ENCODE results near the gene CCR5AS.

CCR5AS gene

GRCh38 chr3:46368569-46368968, 38.3 kb downstream of the CCR5AS start:
- ATAC-seq (peak; percentile 58), DNase-seq (peak; percentile 52 to 64)
- intact Hi-C loops (cut with DNase I, micrococcal nuclease), result no loop called here

DNA sequence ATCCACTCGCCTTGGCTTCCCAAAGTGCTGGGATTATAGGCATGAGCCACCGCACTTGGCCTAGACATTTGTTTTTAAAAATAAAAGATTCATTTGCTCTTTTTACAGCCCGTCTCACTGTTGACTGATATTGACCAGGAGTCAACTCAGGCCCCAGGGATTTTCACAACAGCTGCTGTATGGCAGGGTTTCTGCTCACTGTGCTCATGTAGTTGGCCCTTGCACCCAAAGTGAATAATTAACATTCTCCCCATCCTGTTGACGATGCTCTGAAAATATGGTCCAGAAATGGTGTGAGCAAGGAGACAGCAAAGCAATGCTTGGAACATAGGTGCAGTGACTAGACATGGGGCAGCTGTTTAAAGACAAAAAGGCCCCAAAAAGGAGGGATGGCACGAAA, 39.1 kb downstream of the CCR5AS start:
- intact Hi-C loops (cut with DNase I, micrococcal nuclease), result no loop called here
- DNase-seq (no peak), ATAC-seq (no peak)

GRCh38 chr3:46365737-46366524, 40.9 kb downstream of the CCR5AS start:
- intact Hi-C loops (cut with DNase I, micrococcal nuclease), result no loop called here
- no peak for ATAC-seq
- DNase-seq, result no peak

DNA sequence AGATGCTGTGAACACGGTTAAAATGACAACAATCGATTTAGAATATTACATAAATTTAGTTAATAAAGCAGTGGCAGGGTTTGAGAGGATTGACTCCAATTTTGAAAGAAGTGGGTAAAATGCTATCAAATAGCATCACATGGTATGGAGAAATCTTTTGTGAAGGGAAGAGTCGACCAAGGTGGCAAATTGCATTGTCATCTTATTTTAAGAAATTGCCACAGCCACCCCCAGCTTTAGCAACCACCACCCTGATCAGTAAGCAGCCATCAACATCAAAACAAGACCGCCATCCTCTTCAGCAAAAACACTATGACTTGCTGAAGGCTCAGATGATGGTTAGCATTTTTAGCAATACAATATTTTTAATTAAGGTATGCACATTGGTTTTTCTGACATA, 41.8 kb downstream of the CCR5AS start:
- DNase-seq (no peak), ATAC-seq (no peak)
- intact Hi-C loops (cut with DNase I, micrococcal nuclease), result no loop called here

DNA sequence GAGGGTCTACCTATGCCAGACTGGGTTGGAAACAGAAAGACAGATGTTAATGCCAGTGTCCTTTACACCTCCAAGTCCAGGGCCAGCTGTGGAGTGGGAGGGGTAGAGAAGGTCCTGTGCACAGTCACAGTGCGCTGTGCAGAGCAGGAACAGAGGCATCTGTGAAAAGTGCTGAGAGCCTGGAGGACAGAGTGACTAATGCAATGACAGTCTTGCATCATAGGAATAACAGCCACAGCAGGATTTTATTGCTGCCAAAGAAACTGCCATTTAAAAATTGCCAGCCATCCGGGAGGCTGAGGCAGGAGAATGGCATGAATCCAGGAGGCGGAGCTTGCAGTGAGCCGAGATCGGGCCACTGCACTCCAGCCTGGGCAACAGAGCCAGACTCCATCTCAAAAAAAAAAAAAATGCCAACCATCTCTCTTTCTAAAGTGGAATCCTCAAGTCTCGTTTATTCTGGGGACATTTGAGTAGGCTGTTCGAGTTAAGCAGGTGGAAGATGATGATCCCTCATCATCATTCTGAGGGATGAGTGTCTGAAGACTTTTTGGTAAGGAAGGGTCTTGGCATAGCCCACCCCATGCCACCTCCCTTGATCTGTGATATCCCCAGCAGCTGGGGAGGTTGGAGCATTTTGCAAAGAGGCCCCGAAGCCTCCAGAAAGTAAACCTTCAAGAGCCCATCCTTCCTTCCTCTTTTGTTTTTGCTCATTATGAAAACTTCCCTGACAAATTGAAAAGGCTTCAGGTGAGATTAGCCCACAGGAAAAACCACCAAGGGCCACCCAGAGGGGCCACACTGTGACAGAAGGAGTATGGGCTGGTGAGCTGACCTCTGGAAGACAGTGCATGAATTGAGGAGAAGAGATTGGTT, 45.2 kb downstream of the CCR5AS start:
- peak in 1 of 2 donors; percentile 43 for DNase-seq

GRCh38 chr3:46360907-46361306, 46.0 kb downstream of the CCR5AS start:
- no peak for ATAC-seq
- intact Hi-C loops (cut with DNase I, micrococcal nuclease), result no loop called here
- no peak for DNase-seq

More for the DNA sequence above, 45.2 kb downstream of the CCR5AS start:
- ATAC-seq, result peak; percentile 55
- intact Hi-C loops (cut with DNase I, micrococcal nuclease), result no loop called here

DNA sequence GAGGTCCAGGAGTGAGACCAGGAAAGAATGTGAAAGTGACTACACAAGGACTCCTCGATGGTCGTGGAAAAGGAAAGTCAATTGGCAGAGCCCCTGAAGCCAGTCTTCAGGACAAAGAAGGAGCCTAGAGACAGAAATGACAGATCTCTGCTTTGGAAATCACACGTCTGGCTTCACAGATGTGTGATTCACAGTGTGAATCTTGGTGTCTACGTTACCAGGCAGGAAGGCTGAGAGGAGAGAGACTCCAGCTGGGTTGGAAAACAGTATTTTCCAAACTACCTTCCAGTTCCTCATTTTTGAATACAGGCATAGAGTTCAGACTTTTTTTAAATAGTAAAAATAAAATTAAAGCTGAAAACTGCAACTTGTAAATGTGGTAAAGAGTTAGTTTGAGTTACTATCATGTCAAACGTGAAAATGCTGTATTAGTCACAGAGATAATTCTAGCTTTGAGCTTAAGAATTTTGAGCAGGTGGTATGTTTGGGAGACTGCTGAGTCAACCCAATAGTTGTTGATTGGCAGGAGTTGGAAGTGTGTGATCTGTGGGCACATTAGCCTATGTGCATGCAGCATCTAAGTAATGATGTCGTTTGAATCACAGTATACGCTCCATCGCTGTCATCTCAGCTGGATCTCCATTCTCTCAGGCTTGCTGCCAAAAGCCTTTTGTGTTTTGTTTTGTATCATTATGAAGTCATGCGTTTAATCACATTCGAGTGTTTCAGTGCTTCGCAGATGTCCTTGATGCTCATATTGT, 47.0 kb downstream of the CCR5AS start:
- no peak for ATAC-seq
- DNase-seq, result no peak
- intact Hi-C loops (cut with DNase I, micrococcal nuclease), result no loop called here

DNA sequence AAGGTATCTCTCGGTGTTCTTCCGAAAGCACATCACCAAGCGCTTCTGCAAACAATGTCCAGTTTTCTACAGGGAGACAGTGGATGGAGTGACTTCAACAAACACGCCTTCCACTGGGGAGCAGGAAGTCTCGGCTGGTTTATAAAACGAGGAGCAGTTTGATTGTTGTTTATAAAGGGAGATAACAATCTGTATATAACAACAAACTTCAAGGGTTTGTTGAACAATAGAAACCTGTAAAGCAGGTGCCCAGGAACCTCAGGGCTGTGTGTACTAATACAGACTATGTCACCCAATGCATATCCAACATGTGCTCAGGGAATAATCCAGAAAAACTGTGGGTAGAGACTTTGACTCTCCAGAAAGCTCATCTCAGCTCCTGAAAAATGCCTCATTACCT, 48.4 kb downstream of the CCR5AS start:
- intact Hi-C loops (cut with DNase I, micrococcal nuclease), result no loop called here
- DNase-seq (no peak), ATAC-seq (no peak)

DNA sequence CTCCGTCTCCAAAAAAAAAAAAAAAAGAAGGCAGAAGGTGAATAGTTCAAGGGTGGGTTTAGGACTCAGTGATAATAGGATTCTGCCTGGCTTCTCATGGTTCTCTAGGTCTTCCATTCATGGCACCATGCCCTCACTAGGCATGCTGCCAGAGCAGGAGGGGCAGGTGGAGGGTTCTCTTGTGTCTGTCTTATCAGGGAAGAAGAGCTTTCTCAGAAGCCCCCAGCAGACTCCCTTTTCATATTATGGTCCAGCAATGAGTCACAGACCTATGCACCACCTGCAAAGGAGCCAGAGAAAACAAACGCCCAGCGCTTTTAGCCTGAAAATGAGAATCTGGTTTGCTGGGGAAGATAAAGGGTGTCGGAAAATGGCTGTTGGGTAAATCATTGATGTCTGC, 50.0 kb downstream of the CCR5AS start:
- DNase-seq, result no peak
- ATAC-seq, result no peak
- intact Hi-C loops (cut with DNase I, micrococcal nuclease), result no loop called here

DNA sequence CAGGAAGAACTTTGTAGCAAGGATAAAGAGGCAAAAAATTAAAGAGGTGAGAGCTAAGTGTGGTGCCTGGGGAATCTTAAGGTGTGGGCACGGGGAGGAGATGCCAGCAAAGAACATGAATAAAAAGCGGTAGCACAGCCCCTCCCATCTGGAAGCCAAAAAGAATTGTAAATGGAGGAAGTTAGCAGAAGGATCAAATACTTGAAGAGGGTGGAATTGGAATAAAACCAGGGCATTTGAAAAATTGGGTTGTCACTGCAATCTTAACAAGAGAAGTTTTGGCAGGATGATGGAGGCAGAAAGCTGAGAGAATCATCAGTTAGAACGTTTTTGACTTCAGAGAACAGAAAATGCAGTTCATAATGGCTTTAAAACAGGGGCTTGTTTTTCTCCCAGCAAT, 50.6 kb downstream of the CCR5AS start:
- intact Hi-C loops (cut with DNase I, micrococcal nuclease), result no loop called here
- no peak for DNase-seq
- no peak for ATAC-seq

DNA sequence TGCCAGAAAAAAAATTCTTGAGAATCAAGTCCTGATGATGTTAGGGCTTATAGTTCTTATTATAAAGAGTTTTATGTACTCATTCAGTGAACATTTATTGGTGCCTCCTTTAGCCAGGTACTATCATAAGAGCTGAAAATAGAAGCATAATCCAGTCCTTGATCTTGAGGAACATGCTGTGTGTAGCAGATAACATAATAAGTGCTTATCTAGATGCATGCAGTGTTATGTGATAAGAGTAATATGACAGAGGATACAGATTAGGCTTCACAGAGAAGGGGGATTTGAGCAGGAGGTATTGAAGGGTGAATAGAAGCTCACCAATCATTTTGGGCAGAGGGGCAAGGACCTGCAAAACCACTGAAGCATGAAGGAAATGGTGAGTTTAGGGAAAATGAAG, 51.9 kb downstream of the CCR5AS start:
- no peak for DNase-seq
- intact Hi-C loops (cut with DNase I, micrococcal nuclease), result no loop called here
- no peak for ATAC-seq

- DNase-seq, result no peak
- intact Hi-C loops (cut with DNase I, micrococcal nuclease), result no loop called here
- no peak for ATAC-seq
Observed at GRCh38 chr3:46354478-46354877, 52.4 kb downstream of the CCR5AS start.

- ATAC-seq, result no peak
- intact Hi-C loops (cut with DNase I, micrococcal nuclease), result no loop called here
- DNase-seq, result no peak
Observed at GRCh38 chr3:46353647-46354410, 53.0 kb downstream of the CCR5AS start, which contains the start of gene CCR2. Gene CCR2 (plus strand): TSS chr3:46354111. CDS start chr3:46357528, 3,417 bp downstream.

GRCh38 chr3:46353090-46353489, 53.8 kb downstream of the CCR5AS start:
- ATAC-seq (no peak), DNase-seq (no peak)
- intact Hi-C loops (cut with DNase I, micrococcal nuclease), result no loop called here

- intact Hi-C loops (cut with DNase I, micrococcal nuclease), result no loop called here
Observed at GRCh38 chr3:46351646-46352045, 55.2 kb downstream of the CCR5AS start.

DNA sequence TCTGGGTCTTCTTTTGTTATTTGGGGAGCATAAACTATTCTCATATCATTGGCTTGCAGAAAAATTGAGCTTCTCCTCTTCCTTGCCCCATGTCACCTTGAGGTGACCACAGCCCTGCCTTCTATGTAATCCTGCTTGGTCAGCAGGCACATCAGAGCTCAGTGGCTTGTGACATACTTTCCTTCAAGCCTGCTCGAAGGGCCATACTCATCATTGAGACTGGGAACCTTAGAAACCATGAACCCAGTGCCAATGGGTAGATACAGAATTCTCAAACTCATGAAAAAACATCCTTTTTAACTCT, 56.7 kb downstream of the CCR5AS start:
- no peak for ATAC-seq
- intact Hi-C loops (cut with DNase I, micrococcal nuclease), result no loop called here
- DNase-seq, result no peak

More at GRCh38 chr3:46351646-46352045, 55.2 kb downstream of the CCR5AS start:
- DNase-seq (no peak), ATAC-seq (no peak)

DNA sequence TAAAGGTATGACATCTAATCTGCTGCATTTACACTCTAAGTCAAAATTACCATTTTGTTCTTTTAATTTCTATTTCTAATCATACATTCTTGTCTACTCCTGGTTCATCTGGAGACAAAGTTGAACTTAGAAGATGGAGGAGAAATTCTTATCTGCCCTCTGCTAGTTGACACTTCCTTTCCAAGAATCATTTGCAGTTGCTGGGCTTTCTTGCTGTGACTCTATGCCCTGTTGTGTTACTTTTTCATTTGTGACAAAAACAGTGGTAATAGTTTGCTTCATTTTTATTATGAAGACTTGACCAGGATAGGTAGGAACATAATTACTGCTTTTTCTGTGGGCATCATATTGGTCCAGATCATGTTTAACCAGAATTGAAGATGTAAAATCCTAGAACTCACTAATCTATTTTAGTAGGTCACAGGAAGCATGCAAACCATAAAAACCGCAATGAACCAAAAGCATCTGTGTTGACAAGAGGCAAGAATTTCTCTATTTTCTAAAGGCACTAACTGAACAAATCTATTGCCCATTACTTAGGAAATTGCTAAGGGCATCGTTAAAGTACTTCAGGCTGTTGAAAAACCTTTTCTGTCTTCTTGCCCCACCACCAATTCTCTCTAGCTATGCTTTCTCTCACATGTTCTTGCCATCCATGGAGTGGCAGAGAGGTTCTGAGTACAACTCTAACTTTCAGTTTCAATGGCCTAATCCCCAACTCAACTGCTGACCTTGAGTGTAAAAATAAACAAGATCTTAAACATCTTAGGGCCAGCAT, 57.2 kb downstream of the CCR5AS start:
- ATAC-seq (no peak), DNase-seq (no peak)
- intact Hi-C loops (cut with DNase I, micrococcal nuclease), result no loop called here

- intact Hi-C loops (cut with DNase I, micrococcal nuclease), result no loop called here
- no peak for ATAC-seq
- no peak for DNase-seq
Observed at GRCh38 chr3:46348823-46349482, 57.9 kb downstream of the CCR5AS start.
